AG09309 (cell line): Measurements from ENCODE around the gene GP1BA.

Experiments used
- DNase-seq: peaks from one replicate; pipeline ENCODE4 v3.0.0-alpha.2; 2010; ENCODE audit warnings: low read depth
- H3K4me3 ChIP-seq: 2 replicates; pipeline ENCODE4 v1.5.1; 2011; ENCODE audit warnings: mild to moderate bottlenecking, low read depth, low read length, moderate library complexity; ENCODE audit not compliant: control insufficient read depth
- TF ChIP-seq, protein P1 (sequence below): IDR thresholded peaks from 2 replicates; pipeline ENCODE4 v1.5.1; 2011; ENCODE audit warnings: mild to moderate bottlenecking, low read depth, low read length, inconsistent platforms; ENCODE audit not compliant: insufficient read depth, control insufficient read depth; ENCODE audit errors: missing control alignments

GP1BA gene

GRCh38 chr17:4897785-4898184, 34.3 kb upstream of the GP1BA start:
- TF ChIP-seq, protein P1, sequence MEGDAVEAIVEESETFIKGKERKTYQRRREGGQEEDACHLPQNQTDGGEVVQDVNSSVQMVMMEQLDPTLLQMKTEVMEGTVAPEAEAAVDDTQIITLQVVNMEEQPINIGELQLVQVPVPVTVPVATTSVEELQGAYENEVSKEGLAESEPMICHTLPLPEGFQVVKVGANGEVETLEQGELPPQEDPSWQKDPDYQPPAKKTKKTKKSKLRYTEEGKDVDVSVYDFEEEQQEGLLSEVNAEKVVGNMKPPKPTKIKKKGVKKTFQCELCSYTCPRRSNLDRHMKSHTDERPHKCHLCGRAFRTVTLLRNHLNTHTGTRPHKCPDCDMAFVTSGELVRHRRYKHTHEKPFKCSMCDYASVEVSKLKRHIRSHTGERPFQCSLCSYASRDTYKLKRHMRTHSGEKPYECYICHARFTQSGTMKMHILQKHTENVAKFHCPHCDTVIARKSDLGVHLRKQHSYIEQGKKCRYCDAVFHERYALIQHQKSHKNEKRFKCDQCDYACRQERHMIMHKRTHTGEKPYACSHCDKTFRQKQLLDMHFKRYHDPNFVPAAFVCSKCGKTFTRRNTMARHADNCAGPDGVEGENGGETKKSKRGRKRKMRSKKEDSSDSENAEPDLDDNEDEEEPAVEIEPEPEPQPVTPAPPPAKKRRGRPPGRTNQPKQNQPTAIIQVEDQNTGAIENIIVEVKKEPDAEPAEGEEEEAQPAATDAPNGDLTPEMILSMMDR = no peak
- no peak overlapping the region for H3K4me3 ChIP-seq
- no peak for DNase-seq

- H3K4me3 ChIP-seq = no peak overlapping the region
- no peak for DNase-seq
- TF ChIP-seq, protein P1 = no peak
Measured at GRCh38 chr17:4898351-4898750, 33.7 kb upstream of the GP1BA start.

DNA sequence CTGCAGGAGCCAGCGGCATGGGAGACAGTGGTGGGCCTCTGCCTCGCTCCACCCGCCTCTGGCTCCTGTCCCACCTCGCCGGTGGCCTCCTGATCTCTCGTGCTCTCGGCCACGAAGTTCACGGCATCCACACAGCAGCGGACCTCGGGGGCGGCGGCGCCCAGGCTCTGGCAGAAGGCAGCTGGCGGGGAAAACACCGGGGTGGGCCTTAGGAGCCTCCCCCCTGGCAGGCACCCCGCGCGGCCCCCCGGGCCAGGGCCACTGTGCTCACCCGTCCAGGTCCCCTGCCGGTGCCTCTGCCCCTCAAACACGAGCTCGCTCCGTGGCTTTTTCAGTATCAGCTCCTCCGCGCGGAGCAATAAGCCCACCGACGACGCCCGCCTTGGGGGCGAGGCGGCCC, 33.1 kb upstream of the GP1BA start:
- TF ChIP-seq, protein P1 = no peak
- no peak for DNase-seq
- H3K4me3 ChIP-seq = peak overlapping the region; percentile 51

DNA sequence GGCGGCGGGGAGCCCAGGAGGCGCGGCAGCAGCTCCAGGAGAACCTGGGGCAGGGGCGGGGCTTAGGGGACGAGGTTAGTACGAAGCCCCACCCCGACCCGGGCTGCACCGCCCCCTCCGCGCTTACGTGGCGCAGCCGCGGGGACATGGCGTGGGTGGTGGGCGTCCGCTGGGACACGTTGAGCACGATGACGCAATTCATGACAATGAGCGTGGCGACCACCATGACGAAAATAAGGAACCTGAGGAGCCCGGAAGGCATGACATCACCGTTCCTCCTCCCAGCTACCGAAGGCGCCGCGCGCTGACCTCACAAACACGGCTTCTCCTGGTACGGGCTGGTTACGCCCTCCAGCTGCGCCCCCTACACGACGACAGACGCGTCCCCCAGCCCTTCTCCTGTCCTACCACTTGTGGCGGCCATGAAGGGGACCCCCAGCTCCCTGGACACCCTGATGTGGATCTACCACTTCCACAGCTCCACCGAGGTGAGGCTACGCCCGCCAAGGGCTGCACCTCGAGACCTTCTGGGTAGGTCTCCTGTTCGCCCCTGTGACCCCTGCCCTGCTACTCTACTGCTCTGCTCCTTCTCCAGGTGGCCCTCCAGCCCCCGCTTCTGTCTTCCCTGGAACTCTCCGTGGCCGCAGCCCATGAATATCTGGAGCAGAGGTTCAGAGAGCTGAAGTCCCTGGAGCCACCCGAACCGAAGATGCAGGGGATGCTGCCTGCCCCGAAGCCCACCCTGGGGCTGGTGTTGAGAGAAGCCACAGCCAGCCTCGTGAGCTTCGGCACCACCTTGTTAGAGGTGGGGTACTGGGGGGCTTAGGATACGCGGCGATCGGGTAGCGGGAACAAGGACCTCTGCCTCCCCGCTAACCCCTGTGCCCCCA, 32.5 kb upstream of the GP1BA start, which contains the start of gene C17orf107:
C17orf107 (plus strand) TSS at position 196 of the 890 bp plus-strand sequence; CDS start at position 423, 227 bp downstream.
- peak within 1 kb of the TSS; percentile 51 for H3K4me3 ChIP-seq
- no peak for DNase-seq
- TF ChIP-seq, protein P1 = no peak

DNA sequence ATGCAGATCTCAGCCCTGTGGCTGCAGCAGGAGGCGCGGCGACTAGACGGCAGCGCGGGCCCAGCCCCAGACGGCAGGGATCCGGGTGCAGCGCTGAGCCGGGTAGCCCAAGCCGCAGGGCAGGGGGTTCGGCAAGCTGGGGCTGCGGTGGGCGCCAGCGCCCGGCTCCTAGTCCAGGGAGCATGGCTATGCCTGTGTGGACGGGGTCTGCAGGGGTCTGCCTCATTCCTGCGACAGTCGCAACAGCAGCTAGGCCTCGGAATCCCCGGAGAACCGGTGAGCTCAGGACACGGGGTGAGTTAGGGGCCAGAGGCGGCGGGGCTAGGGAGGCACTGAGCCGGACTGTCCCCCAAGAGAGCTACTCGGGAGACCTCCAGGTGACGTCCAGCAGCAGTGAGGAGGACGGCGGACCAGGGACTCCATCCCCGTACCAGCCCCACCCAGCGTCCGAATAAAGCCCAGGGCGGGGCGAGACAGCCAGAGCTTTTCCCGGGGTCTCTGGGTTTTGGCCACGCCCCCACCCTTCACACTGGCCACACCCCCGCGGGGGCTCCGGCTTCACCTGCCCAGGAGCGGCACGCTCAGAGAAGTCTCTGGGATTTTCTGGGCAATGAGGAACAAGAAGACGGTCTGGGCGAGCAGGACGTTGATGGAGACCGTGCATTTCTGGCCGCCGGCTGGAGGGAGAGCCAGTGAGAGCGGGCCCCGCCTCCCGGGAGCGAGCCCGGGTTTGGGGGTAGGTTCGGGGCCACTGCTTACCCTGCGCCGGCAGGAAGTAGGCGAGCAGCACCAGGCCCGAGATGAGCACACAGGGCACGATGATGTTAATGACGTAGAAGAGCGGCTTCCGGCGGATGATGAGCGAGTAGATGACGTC, 31.6 kb upstream of the GP1BA start:
- peak overlapping the region; percentile 51 for H3K4me3 ChIP-seq
- TF ChIP-seq, protein P1 = no peak
- no peak for DNase-seq

GRCh38 chr17:4901108-4901647, 30.9 kb upstream of the GP1BA start:
- no peak for DNase-seq
- TF ChIP-seq, protein P1 = no peak
- H3K4me3 ChIP-seq = no peak overlapping the region
